Suprapubic skin (tissue), 3 donors: ENCODE data around the gene PCBP2.

Experiments
- POLR2A ChIP-seq, 2 donors: fragments of 450-650 bp; IDR thresholded peaks; one replicate each; pipeline ENCODE4 v1.6.1; 2017; ENCODE audit warnings: antibody characterized with exemption in 2 of 2, mild to moderate bottlenecking in 2 of 2, moderate library complexity in 2 of 2
- TF ChIP-seq, protein P1 (sequence below), 2 donors: fragments of 200-600 bp in 1 of 2; fragments of 450-650 bp in 1 of 2; sonication (generic) in 1 of 2; IDR thresholded peaks; one replicate each; pipeline ENCODE4 v1.5.1; 2016 to 2019; ENCODE audit warnings: antibody characterized with exemption in 2 of 2, mild to moderate bottlenecking in 1 of 2, moderate library complexity in 1 of 2

DNA sequence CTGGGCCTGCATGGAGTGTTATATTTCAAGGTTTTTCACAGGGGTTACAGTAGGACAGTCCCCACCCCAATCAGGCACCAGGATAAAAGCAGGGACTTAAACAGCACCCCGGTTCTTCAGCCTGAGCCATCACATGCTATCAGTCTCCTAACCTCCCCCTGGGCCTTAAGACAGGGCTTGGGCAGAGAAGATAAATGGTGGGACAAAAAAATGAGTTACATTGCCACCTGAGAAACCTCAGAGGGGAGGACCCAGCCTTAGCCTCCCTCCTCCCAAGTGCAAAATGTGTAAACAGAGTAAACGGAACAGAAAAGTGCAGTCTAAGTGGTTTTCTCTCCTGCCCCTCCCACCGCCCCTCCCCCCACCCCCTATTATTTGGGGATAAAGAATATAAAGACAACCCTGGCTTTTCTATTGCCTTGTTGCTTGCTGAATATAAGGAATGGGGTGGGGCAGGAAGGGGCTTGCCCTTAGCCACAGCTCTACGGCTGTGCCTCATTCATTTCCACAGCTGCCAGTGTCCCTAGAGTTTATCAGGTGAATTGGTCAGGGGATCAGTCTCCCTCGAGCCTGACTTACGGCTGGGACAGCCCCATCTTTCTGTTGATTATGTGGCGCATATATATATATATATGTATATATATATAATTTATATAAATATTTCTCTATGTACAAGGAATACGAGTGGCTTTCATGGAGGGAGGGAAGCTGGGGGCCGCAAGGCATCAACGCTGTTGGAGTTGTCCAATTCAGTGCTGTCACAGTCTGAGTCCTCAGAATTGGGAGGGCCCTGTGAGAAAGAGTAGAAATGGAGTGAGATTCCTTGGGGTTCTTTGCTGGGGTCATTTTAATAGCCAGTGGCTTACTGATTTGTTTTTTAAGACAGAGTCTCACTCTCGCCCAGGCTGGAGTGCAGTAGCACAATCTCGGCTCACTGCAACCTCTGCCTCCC, 28.9 kb downstream of the PCBP2 start:
- TF ChIP-seq, protein P1, sequence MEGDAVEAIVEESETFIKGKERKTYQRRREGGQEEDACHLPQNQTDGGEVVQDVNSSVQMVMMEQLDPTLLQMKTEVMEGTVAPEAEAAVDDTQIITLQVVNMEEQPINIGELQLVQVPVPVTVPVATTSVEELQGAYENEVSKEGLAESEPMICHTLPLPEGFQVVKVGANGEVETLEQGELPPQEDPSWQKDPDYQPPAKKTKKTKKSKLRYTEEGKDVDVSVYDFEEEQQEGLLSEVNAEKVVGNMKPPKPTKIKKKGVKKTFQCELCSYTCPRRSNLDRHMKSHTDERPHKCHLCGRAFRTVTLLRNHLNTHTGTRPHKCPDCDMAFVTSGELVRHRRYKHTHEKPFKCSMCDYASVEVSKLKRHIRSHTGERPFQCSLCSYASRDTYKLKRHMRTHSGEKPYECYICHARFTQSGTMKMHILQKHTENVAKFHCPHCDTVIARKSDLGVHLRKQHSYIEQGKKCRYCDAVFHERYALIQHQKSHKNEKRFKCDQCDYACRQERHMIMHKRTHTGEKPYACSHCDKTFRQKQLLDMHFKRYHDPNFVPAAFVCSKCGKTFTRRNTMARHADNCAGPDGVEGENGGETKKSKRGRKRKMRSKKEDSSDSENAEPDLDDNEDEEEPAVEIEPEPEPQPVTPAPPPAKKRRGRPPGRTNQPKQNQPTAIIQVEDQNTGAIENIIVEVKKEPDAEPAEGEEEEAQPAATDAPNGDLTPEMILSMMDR (IDR thresholded peaks at IDR 0.05): no peak
- no peak for TF ChIP-seq POLR2A (IDR thresholded peaks at IDR 0.05)
